Non-pigmented ciliary epithelial cell (primary cell): ENCODE measurements around the gene PCGF3.
"Not testable (repeated sequence)": the region's sequence is repeated elsewhere in the genome, so short reads cannot be mapped to it uniquely, and the experiment has no call there.

Source experiments
- DNase-seq: peaks from one replicate; pipeline ENCODE4 v3.0.0-alpha.2; 2010; ENCODE audit warnings: low read depth

The PCGF3 gene

GRCh38 chr4:797066-797465 lies 91.4 kb downstream of the PCGF3 start:
- DNase-seq = no peak

DNA sequence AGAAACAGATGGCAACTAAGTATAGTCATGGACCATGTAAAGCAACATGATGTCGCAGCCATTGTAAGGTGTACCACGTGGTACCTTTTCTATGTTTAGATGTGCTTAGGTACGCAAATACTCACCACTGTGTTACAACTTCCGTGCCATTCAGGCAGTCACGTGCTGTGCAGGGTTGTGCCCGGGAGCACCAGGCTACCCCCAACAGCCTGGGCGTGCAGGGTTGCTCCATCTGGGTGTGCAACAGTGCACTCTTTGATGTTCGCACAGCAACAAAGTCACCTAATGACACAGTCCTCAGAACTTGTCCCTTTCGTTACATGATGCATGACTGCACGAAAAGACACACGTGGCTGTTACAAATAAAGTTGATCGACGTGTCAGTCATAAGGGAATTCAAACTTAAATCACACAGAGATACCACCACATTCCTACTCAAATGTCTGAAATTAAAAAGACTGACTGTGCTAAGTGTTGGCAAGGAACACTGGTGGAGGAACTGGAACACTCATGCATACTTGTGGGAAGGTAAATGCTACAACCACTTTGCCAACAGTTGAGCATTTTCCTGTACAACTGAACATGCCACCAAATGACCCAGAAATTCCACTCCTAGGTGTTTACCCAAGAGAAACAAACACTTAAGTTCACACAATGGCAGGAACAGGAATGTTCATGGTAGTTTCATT lies 95.9 kb downstream of the PCGF3 start:
- no peak for DNase-seq

GRCh38 chr4:803884-804283 lies 98.3 kb downstream of the PCGF3 start:
- DNase-seq = no peak

- DNase-seq = no peak
Observed at GRCh38 chr4:804804-805203, 99.2 kb downstream of the PCGF3 start.

- not testable (repeated sequence) for DNase-seq
Observed at GRCh38 chr4:806979-807378, 101.3 kb downstream of the PCGF3 start.

DNA sequence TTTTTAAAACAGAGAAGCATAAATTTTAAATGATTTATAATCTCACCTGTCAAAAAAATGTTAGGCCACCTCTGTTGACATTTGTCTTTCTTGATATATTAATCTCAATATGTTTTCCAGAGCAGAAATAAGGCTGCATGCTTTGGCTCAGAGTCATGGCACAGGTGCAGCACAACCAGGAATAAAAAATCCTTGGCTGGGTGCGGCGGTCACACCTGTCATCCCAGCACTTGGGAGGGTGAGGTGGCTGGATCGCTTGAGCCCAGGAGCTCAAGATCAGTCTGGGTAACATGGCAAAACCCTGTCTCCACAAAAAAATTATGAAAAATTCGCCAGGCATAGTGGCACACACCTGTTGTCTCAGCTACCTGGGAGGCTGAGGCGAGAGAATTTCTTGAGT lies 102.2 kb downstream of the PCGF3 start:
- no peak for DNase-seq

GRCh38 chr4:808860-809570 lies 103.4 kb downstream of the PCGF3 start:
- no peak for DNase-seq

DNA sequence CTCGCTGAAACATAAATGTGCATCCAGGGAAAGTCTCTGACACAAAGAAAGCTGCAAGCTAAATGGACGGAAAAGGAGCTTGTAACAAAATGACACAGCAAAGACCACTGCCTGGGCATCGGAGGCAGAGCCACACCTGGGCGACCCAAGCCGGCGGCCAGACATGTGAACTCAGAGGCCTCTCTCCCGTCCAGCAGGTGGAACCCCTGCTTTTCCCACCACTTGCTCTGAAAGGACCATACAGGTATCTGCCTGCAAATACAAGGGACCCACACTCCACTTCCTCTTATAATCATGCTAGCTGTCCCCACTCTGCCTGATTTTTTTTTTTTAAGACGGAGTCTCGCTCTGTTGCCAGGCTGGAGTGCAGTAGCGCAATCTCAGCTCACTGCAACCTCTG lies 108.3 kb downstream of the PCGF3 start:
- DNase-seq = no peak

GRCh38 chr4:814312-814850 lies 108.7 kb downstream of the PCGF3 start:
- no peak for DNase-seq

GRCh38 chr4:815464-816146 lies 110.0 kb downstream of the PCGF3 start:
- DNase-seq = no peak

- DNase-seq = no peak
Observed at GRCh38 chr4:818106-818921, 112.7 kb downstream of the PCGF3 start.

DNA sequence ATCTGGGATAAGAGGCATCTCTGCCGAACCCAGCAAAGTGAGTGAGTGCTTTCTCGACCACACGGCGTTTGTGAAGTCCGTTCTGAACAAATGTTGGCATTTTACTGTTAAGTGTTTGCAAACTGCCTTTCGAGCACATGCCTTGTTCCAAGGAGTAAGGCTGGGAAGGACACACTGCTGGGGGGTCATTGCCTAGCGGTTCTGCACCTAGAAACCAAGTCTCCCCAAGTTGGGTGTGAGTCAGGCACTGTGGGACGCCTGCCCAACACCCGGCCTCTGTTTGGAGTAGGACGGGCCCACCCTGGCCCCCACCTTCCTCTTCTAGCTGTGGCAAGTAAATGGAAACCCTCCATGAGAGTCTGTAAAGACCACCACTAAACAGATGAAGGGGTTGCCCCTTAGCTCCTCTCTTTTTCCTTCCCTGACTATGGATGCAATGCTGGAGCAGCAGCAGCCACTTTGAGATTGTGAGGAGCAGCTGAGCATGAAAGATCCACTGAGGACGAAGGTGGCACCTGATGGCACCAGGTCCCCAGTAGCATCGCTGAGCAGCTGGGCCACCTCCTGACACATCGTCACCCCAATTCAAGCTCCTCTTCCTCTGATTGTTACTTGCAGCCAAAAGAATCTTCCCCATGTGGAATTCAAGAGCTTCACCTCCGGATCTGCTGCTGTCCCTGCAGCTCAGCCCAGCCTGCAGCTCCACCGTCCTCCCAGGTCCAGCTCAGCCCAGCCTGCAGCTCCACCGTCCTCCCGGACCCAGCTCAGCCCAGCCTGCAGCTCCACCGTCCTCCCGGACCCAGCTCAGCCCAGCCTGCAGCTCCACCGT lies 114.0 kb downstream of the PCGF3 start:
- no peak for DNase-seq
